AG20443 (cell line): ENCODE measurements around the gene JMJD1C.
"Not testable (repeated sequence)": the region's sequence is repeated elsewhere in the genome, so short reads cannot be mapped to it uniquely, and the experiment has no call there.

Source experiments
- DNase-seq: peaks from one replicate; pipeline ENCODE4 v3.0.0; 2012; ENCODE audit warnings: low spot score, mixed read lengths

Gene JMJD1C

GRCh38 chr10:63465293-63466143 lies at the start of gene JMJD1C:
Gene JMJD1C (minus strand): TSS chr10:63465977. CDS start chr10:63465662, 315 bp downstream.
- DNase-seq, result peak; percentile 92

GRCh38 chr10:63515002-63515763 lies 49.4 kb upstream of the JMJD1C start:
- peak; percentile 37 for DNase-seq

- DNase-seq, result no peak
Observed at GRCh38 chr10:63506554-63506953, 40.8 kb upstream of the JMJD1C start.

GRCh38 chr10:63505562-63505961 lies 39.8 kb upstream of the JMJD1C start:
- DNase-seq, result no peak

- DNase-seq, result no peak
Observed at GRCh38 chr10:63504145-63504881, 38.5 kb upstream of the JMJD1C start.

GRCh38 chr10:63503395-63503794 lies 37.6 kb upstream of the JMJD1C start:
- peak; percentile 17 for DNase-seq

GRCh38 chr10:63502832-63503231 lies 37.1 kb upstream of the JMJD1C start:
- DNase-seq, result no peak

GRCh38 chr10:63501954-63502353 lies 36.2 kb upstream of the JMJD1C start:
- no peak for DNase-seq

GRCh38 chr10:63500551-63500950 lies 34.8 kb upstream of the JMJD1C start:
- DNase-seq, result not testable (repeated sequence)

GRCh38 chr10:63498665-63499064 lies 32.9 kb upstream of the JMJD1C start:
- no peak for DNase-seq

- no peak for DNase-seq
Observed at GRCh38 chr10:63497321-63497720, 31.5 kb upstream of the JMJD1C start.

- no peak for DNase-seq
Observed at GRCh38 chr10:63496561-63496960, 30.8 kb upstream of the JMJD1C start.

- no peak for DNase-seq
Observed at GRCh38 chr10:63494951-63495350, 29.2 kb upstream of the JMJD1C start.

- no peak for DNase-seq
Observed at GRCh38 chr10:63493004-63493403, 27.2 kb upstream of the JMJD1C start.

- not testable (repeated sequence) for DNase-seq
Observed at GRCh38 chr10:63492317-63492690, 26.5 kb upstream of the JMJD1C start.

- peak; percentile 68 for DNase-seq
Observed at GRCh38 chr10:63491588-63492316, 26.0 kb upstream of the JMJD1C start.

- no peak for DNase-seq
Observed at GRCh38 chr10:63489838-63490237, 24.1 kb upstream of the JMJD1C start.

- no peak for DNase-seq
Observed at GRCh38 chr10:63487990-63488389, 22.2 kb upstream of the JMJD1C start.

GRCh38 chr10:63483983-63484382 lies 18.2 kb upstream of the JMJD1C start:
- no peak for DNase-seq

GRCh38 chr10:63481815-63482421 lies 16.1 kb upstream of the JMJD1C start:
- DNase-seq, result no peak

- DNase-seq, result no peak
Observed at GRCh38 chr10:63480237-63480636, 14.5 kb upstream of the JMJD1C start.
